Endothelial cell of umbilical vein (primary cell): ENCODE measurements around the gene RGS11. TPM values are rescaled to one million over a fixed set of nuclear protein-coding genes. Genes with fewer than 3 reads are reported as not detected.

Experiments used
- BruUV-seq: library from RNA; stranded (reverse); fragments of 400-500 nt; replicated peaks from 2 replicates; lab custom pipeline; 2021; lab: Mats Ljungman, UMichigan
- CTCF ChIA-PET: fragments of 300-600, 350-600 bp; sonication (Branson Sonifier 250); formaldehyde crosslinking; loops from one replicate; lab custom pipeline; 2021; ENCODE audit warnings: antibody characterized with exemption, inconsistent platforms; lab: Charles Lee
- POLR2A ChIA-PET: fragments of 300-600, 350-600 bp; sonication (Branson Sonifier 250); formaldehyde crosslinking; loops from one replicate; lab custom pipeline; 2021; ENCODE audit warnings: antibody characterized with exemption, inconsistent platforms; lab: Charles Lee
- DNase-seq: peaks from one replicate; pipeline ENCODE4 v3.0.0-alpha.2; 2011; ENCODE audit warnings: low read depth, low spot score
- FAIRE-seq: peaks from 2 replicates; lab custom pipeline; 2011; peaks lifted over from hg19 to GRCh38; lab: Jason Lieb, UNC
- H2AFZ ChIP-seq: 2 replicates; pipeline ENCODE4 v1.6.0; 2012; ENCODE audit warnings: low read depth, low read length, control low read depth, inconsistent platforms
- H3K27ac ChIP-seq: 2 replicates; pipeline ENCODE4 v1.5.1; 2011; ENCODE audit warnings: low read depth, mild to moderate bottlenecking, control low read depth, low read length, moderate library complexity; ENCODE audit not compliant: insufficient read depth
- H3K27me3 ChIP-seq, 2 experiments: 2 replicates each; pipeline versions ENCODE4 v1.6.0 to v1.6.1; 2011; ENCODE audit warnings: low read length in 2 of 2, mixed read lengths in 1 of 2; ENCODE audit not compliant: control insufficient read depth in 2 of 2, insufficient read depth in 2 of 2
- H3K36me3 ChIP-seq, 2 experiments: 2 replicates in 1 of 2; 3 replicates in 1 of 2; pipeline ENCODE4 v1.5.1; 2011; ENCODE audit warnings: low read length in 2 of 2, mild to moderate bottlenecking in 1 of 2, moderate library complexity in 1 of 2; ENCODE audit not compliant: control insufficient read depth in 2 of 2, insufficient read depth in 2 of 2; ENCODE audit errors: extremely low read depth in 1 of 2
- H3K4me1 ChIP-seq: 3 replicates; pipeline ENCODE4 v1.5.1; 2011; ENCODE audit warnings: mild to moderate bottlenecking, low read length; ENCODE audit not compliant: control insufficient read depth, insufficient read depth; ENCODE audit errors: extremely low read depth
- H3K4me2 ChIP-seq: 2 replicates; pipeline ENCODE4 v1.6.1; 2011; ENCODE audit warnings: low read length, control low read depth, mixed read lengths; ENCODE audit not compliant: insufficient read depth
- H3K4me3 ChIP-seq, 3 experiments: fragments of 200-600 bp in 1 of 3; sonication (generic), shearing (Covaris generic) in 1 of 3; replicated peaks in 1 of 3; 2 replicates each; pipeline ENCODE4 v1.5.1; 2011 to 2016; ENCODE audit warnings: control low read depth in 3 of 3, low read length in 3 of 3, mild to moderate bottlenecking in 2 of 3, inconsistent platforms in 1 of 3, low read depth in 1 of 3, moderate library complexity in 1 of 3; ENCODE audit not compliant: insufficient read depth in 1 of 3
- H3K79me2 ChIP-seq: 2 replicates; pipeline ENCODE4 v1.6.0; 2012; ENCODE audit warnings: low read length, inconsistent platforms; ENCODE audit not compliant: control insufficient read depth, insufficient read depth
- H3K9ac ChIP-seq: replicated peaks from 2 replicates; pipeline ENCODE3; 2011; ENCODE audit warnings: low read length, control low read depth; ENCODE audit not compliant: insufficient read depth; ENCODE audit errors: extremely low read depth
- H3K9me1 ChIP-seq: replicated peaks from 3 replicates; pipeline ENCODE4 v1.6.0; 2011; ENCODE audit warnings: mild to moderate bottlenecking, low read length; ENCODE audit not compliant: control insufficient read depth, insufficient read depth; ENCODE audit errors: extremely low read depth
- H3K9me3 ChIP-seq: replicated peaks from 2 replicates; pipeline ENCODE4 v1.5.1; 2012; ENCODE audit warnings: low read length, inconsistent platforms; ENCODE audit not compliant: control insufficient read depth, insufficient read depth
- H4K20me1 ChIP-seq: replicated peaks from 2 replicates; pipeline ENCODE3; 2011; ENCODE audit warnings: mild to moderate bottlenecking, low read length; ENCODE audit not compliant: control insufficient read depth, insufficient read depth; ENCODE audit errors: extremely low read depth
- CTCF ChIP-seq, 2 donors: IDR thresholded peaks; 1 replicate in 1 of 2; 2 replicates in 1 of 2; pipeline ENCODE4 v1.5.1; 2011; ENCODE audit warnings: low read length in 2 of 2, mild to moderate bottlenecking in 2 of 2, moderate library complexity in 2 of 2, control low read depth in 1 of 2, inconsistent platforms in 1 of 2, low read depth in 1 of 2; ENCODE audit not compliant: insufficient read depth in 1 of 2; ENCODE audit errors: extremely low read depth in 1 of 2
- EZH2 ChIP-seq: IDR thresholded peaks from 2 replicates; pipeline ENCODE4 v1.6.1; 2012; ENCODE audit warnings: borderline replicate concordance, low read depth, mild to moderate bottlenecking, moderate library complexity, low read length, inconsistent platforms; ENCODE audit not compliant: severe bottlenecking
- GATA2 ChIP-seq: IDR thresholded peaks from 2 replicates; pipeline ENCODE4 v1.7.0; 2011; ENCODE audit warnings: low read depth, mild to moderate bottlenecking, moderate library complexity, mixed read lengths, low read length; ENCODE audit not compliant: insufficient read length, insufficient read depth
- MAX ChIP-seq: IDR thresholded peaks from 2 replicates; pipeline ENCODE4 v1.6.1; 2011; ENCODE audit not compliant: insufficient read depth, insufficient read length
- MYC ChIP-seq: IDR thresholded peaks from one replicate; pipeline ENCODE4 v1.6.1; 2011; ENCODE audit warnings: mild to moderate bottlenecking, low read depth, low read length
- POLR2A ChIP-seq: IDR thresholded peaks from 2 replicates; pipeline ENCODE4 v1.6.1; 2012; ENCODE audit warnings: low read depth, mild to moderate bottlenecking, control low read depth, low read length
- POLR2AphosphoS5 ChIP-seq: IDR thresholded peaks from 2 replicates; pipeline ENCODE4 v1.6.1; 2012; ENCODE audit warnings: low read depth, mild to moderate bottlenecking, control low read depth, low read length, moderate library complexity; ENCODE audit not compliant: insufficient read depth
- dilution Hi-C: fragments of 300-500 bp; cut with MboI; formaldehyde crosslinking; loops from one replicate; pipeline ENCODE4 v1.15.0; 2019; ENCODE audit warnings: low sequenced_read_pairs; ENCODE audit not compliant: extremely low pct_ligation_motif_present
- intact Hi-C: fragments of 100-400 bp; cut with micrococcal nuclease; formaldehyde crosslinking; loops from one replicate; pipeline ENCODE4 v1.10.0; 2022
- polyA plus RNA-seq, 4 experiments: library from polyadenylated mRNA; depleted of rRNA in 3 of 4; stranded (reverse) in 3 of 4; unstranded in 1 of 4; fragments of >200 nt; gene quantifications; 2 replicates each; pipeline versions ENCODE4 v1.2.1 to v1.2.3, GENCODE V29; 2011 to 2012; ENCODE audit warnings: missing spikeins in 1 of 4
- total RNA-seq: library from RNA; stranded (reverse); gene quantifications from 2 replicates; pipeline ENCODE4 v1.2.3, GENCODE V29; 2021

RGS11 gene
- total and polyA plus RNA-seq, 2 donors (not counting 3 experiments of a cell fraction or from before 2014, with no cell fraction given), result 3.0 to 4.9 TPM

- no peaks in the 10 kb centered on the region for H3K27me3 ChIP-seq
- no peaks in the 10 kb centered on the region for H3K79me2 ChIP-seq
- H3K4me1 ChIP-seq, result no peaks in the 10 kb centered on the region
- H3K9me3 ChIP-seq, result no peaks in the 10 kb centered on the region
- ChIA-PET CTCF (no interaction called here), POLR2A (no interaction called here)
- intact Hi-C loops, result no loop called here
- H3K9me1 ChIP-seq, result no peaks in the 10 kb centered on the region
- peaks cover 0 to 20% of the 10 kb centered on the region in 2 experiments for H3K36me3 ChIP-seq
- dilution Hi-C loops, result no loop called here
- no peak overlapping the region for H3K27ac ChIP-seq
- no peak overlapping the region for H3K4me3 ChIP-seq
- no peak for DNase-seq
- H4K20me1 ChIP-seq, result no peaks in the 10 kb centered on the region
- no peak overlapping the region for H2AFZ ChIP-seq
- FAIRE-seq, result no peak
- BruUV-seq, result no TSS peak
- no peak overlapping the region for H3K4me2 ChIP-seq
- TF ChIP-seq POLR2AphosphoS5, result no peak
- TF ChIP-seq MYC, result no peak
- no peak for TF ChIP-seq MAX
- no peak for TF ChIP-seq EZH2
- no peak for TF ChIP-seq GATA2
- no peak for TF ChIP-seq CTCF (IDR thresholded peaks at IDR 0.05; ENCODE audit: extremely low read depth in 1 of 2, insufficient read depth in 1 of 2, low read depth in 1 of 2, low read length in 2 of 2)
- TF ChIP-seq POLR2A, result no peak
- no peak overlapping the region for H3K9ac ChIP-seq
These were observed 11.2 kb downstream of the RGS11 start for GRCh38 chr16:264440-264951.
